GM12878 (cell line): ENCODE measurements around the gene NPAS3. TPM values are rescaled to one million over a fixed set of nuclear protein-coding genes. Genes with fewer than 3 reads are reported as not detected.

ENCODE experiments used
- ATAC-seq: fragments of 200-7000 bp; cut with Tn5 transposase; 3 replicates; pipeline ENCODE4 v1.9.1; 2020; ENCODE audit warnings: mild to moderate bottlenecking, moderate library complexity
- BruUV-seq: library from RNA; stranded (reverse); fragments of 400-500 nt; replicated peaks from 2 replicates; lab custom pipeline; 2021; lab: Mats Ljungman, UMichigan
- CTCF ChIA-PET: fragments of 300-600 bp; sonication (Branson Sonifier 250); formaldehyde crosslinking; extraction: SDS; loops from one replicate; lab custom pipeline; 2021; ENCODE audit warnings: inconsistent platforms; lab: Yijun Ruan, JAX
- POLR2A ChIA-PET: fragments of 350-600 bp; formaldehyde crosslinking; extraction: SDS; loops from one replicate; lab custom pipeline; 2021; ENCODE audit warnings: inconsistent platforms; lab: Charles Lee
- RAD21 ChIA-PET: fragments of 300-600 bp; sonication (Branson Sonifier 250); formaldehyde crosslinking; loops from one replicate; lab custom pipeline; 2023; ENCODE audit warnings: antibody characterized with exemption; ENCODE audit not compliant: unreplicated experiment; lab: Charles Lee
- SMC1A ChIA-PET: fragments of 300-600 bp; sonication (Branson Sonifier 250); formaldehyde crosslinking; loops from one replicate; lab custom pipeline; 2023; ENCODE audit not compliant: unreplicated experiment, uncharacterized antibody; lab: Charles Lee
- DNase-seq: peaks from one replicate; pipeline ENCODE4 v3.0.0-alpha.2; 2011; ENCODE audit warnings: low read depth, low spot score
- FAIRE-seq: peaks from 3 replicates; lab custom pipeline; 2011; peaks lifted over from hg19 to GRCh38; lab: Jason Lieb, UNC
- H2AFZ ChIP-seq: 2 replicates; pipeline ENCODE4 v1.6.0; 2011; ENCODE audit warnings: low read depth, low read length, control low read depth; ENCODE audit not compliant: control insufficient read depth
- H3K27ac ChIP-seq: 2 replicates; pipeline ENCODE4 v1.5.1; 2011; ENCODE audit warnings: control low read depth; ENCODE audit not compliant: control insufficient read depth, insufficient read depth
- H3K27me3 ChIP-seq, 2 experiments: replicated peaks in 1 of 2; 2 replicates each; pipeline versions ENCODE4 v1.6.0 to v1.6.1; 2011; ENCODE audit warnings: low read length in 1 of 2; ENCODE audit not compliant: control insufficient read depth in 2 of 2, insufficient read depth in 2 of 2
- H3K36me3 ChIP-seq, 2 experiments: 2 replicates each; pipeline ENCODE4 v1.5.1; 2011; ENCODE audit warnings: low read length in 1 of 2; ENCODE audit not compliant: control insufficient read depth in 2 of 2, insufficient read depth in 2 of 2
- H3K4me1 ChIP-seq: 2 replicates; pipeline ENCODE4 v1.6.1; 2011; ENCODE audit warnings: mild to moderate bottlenecking, low read length, moderate library complexity, mixed read lengths; ENCODE audit not compliant: control insufficient read depth, insufficient read depth
- H3K4me2 ChIP-seq: 2 replicates; pipeline ENCODE4 v1.6.0; 2011; ENCODE audit warnings: control low read depth; ENCODE audit not compliant: control insufficient read depth, insufficient read depth
- H3K4me3 ChIP-seq: fragments of 200-600 bp; sonication (generic); 2 replicates; pipeline ENCODE4 v1.5.1; 2016
- H3K79me2 ChIP-seq: 2 replicates; pipeline ENCODE4 v1.6.0; 2011; ENCODE audit warnings: low read length; ENCODE audit not compliant: control insufficient read depth, insufficient read depth
- H3K9ac ChIP-seq: 2 replicates; pipeline ENCODE4 v1.8.0; 2011; ENCODE audit warnings: low read length, control low read depth, mixed read lengths; ENCODE audit not compliant: control insufficient read depth, insufficient read depth
- H3K9me3 ChIP-seq: replicated peaks from 3 replicates; pipeline ENCODE4 v1.5.1; 2011; ENCODE audit warnings: mild to moderate bottlenecking, low read length; ENCODE audit not compliant: control insufficient read depth, insufficient read depth
- H4K20me1 ChIP-seq: 2 replicates; pipeline ENCODE4 v1.6.0; 2011; ENCODE audit not compliant: control insufficient read depth, insufficient read depth
- ATF7 ChIP-seq: fragments of 450-650 bp; IDR thresholded peaks from 2 replicates; pipeline ENCODE4 v1.6.1; 2016; ENCODE audit warnings: low read depth, mild to moderate bottlenecking
- FOS ChIP-seq: IDR thresholded peaks from 3 replicates; pipeline ENCODE4 v1.6.1; 2011; ENCODE audit warnings: borderline replicate concordance; ENCODE audit not compliant: insufficient read length; ENCODE audit errors: extremely low read depth
- JUND ChIP-seq: IDR thresholded peaks from 2 replicates; pipeline ENCODE4 v1.6.1; 2012; ENCODE audit warnings: low read depth, mild to moderate bottlenecking, low read length, improper control_type of control experiment, moderate library complexity
- KDM1A ChIP-seq: fragments of 200-600 bp; sonication (generic); IDR thresholded peaks from 2 replicates; pipeline ENCODE4 v1.6.1; 2016; ENCODE audit warnings: borderline replicate concordance
- NR2F1 ChIP-seq: fragments of 450-650 bp; conservative IDR thresholded peaks from 2 replicates; pipeline ENCODE4 v1.6.1; 2017; ENCODE audit warnings: mild to moderate bottlenecking
- RB1 ChIP-seq: fragments of 450-650 bp; formaldehyde crosslinking; IDR thresholded peaks from 2 replicates; pipeline ENCODE4 v1.6.1; 2017; ENCODE audit warnings: mild to moderate bottlenecking, borderline replicate concordance
- SKIL ChIP-seq: fragments of 450-650 bp; IDR thresholded peaks from 2 replicates; pipeline ENCODE4 v1.6.1; 2017; ENCODE audit warnings: mild to moderate bottlenecking, low read depth, inconsistent platforms; ENCODE audit not compliant: poor library complexity, severe bottlenecking
- SMAD1 ChIP-seq: fragments of 450-650 bp; IDR thresholded peaks from 2 replicates; pipeline ENCODE4 v1.6.1; 2018; ENCODE audit warnings: mild to moderate bottlenecking, low read depth; ENCODE audit not compliant: partially characterized antibody
- SREBF2 ChIP-seq: IDR thresholded peaks from 2 replicates; pipeline ENCODE4 v1.6.1; 2012; ENCODE audit warnings: mild to moderate bottlenecking, low read length
- TCF12 ChIP-seq: IDR thresholded peaks from 2 replicates; pipeline ENCODE4 v1.6.1; 2011; ENCODE audit warnings: low read depth, mild to moderate bottlenecking, low read length
- TCF7 ChIP-seq: IDR thresholded peaks from 2 replicates; pipeline ENCODE4 v1.6.1; 2014; ENCODE audit warnings: antibody characterized with exemption, borderline replicate concordance
- ZNF217 ChIP-seq: fragments of 450-650 bp; IDR thresholded peaks from 2 replicates; pipeline ENCODE4 v1.6.1; 2017; ENCODE audit warnings: antibody characterized with exemption, mild to moderate bottlenecking
- WGBS: methylation state at CpG from one replicate; pipeline ENCODE4 v1.1.6; 2016; ENCODE audit warnings: low lambda C conversion rate; ENCODE audit not compliant: insufficient replicate concordance, insufficient coverage; ENCODE audit errors: missing lambda C conversion rate; 5-methylcytosine and 5-hydroxymethylcytosine counted together
- in situ Hi-C: fragments of 300-500 bp; cut with MboI; formaldehyde crosslinking; loops from 9 replicates; pipeline ENCODE4 v1.14.3; 2018; ENCODE audit warnings: mixed read lengths
- intact Hi-C: fragments of 100-400 bp; cut with micrococcal nuclease; formaldehyde crosslinking; loops from one replicate; pipeline ENCODE4 v1.14.2; 2022; ENCODE audit not compliant: unreplicated experiment
- polyA plus RNA-seq, 11 experiments: library from polyadenylated mRNA; depleted of rRNA in 4 of 11; unstranded in 6 of 11; stranded (reverse) in 5 of 11; fragments of >200 nt; fragmentation: Nextera tagmentation in 4 of 11; fragmentation: Illumina TruSeq in 1 of 11; extraction: Ambion mirVana in 4 of 11; extraction: Trizol in 1 of 11; gene quantifications; 1 replicate in 1 of 11; 2 replicates in 10 of 11; pipeline versions ENCODE4 v1.2.1 to v1.2.3, GENCODE V29; 2011 to 2016; ENCODE audit warnings: inconsistent platforms in 2 of 11, missing spikeins in 2 of 11, low read depth in 1 of 11
- total RNA-seq, 4 experiments: library from RNA; depleted of rRNA in 3 of 4; stranded (reverse); fragments of >200 nt in 3 of 4; fragmentation: Illumina TruSeq in 1 of 4; extraction: Trizol in 1 of 4; gene quantifications; 2 replicates each; pipeline versions ENCODE4 v1.2.1 to v1.2.3, GENCODE V29; 2013 to 2021
- TF ChIP-seq, protein P1 (sequence below): fragments of 450-650 bp; formaldehyde crosslinking; IDR thresholded peaks from 2 replicates; pipeline ENCODE4 v1.4.0; 2020; ENCODE audit warnings: mild to moderate bottlenecking, moderate library complexity
- TF ChIP-seq, protein P2 (sequence below): fragments of 450-650 bp; IDR thresholded peaks from 2 replicates; pipeline ENCODE4 v1.6.1; 2017; ENCODE audit warnings: low read depth, mild to moderate bottlenecking, moderate library complexity
- TF ChIP-seq, protein P3 (sequence below): IDR thresholded peaks from 2 replicates; pipeline ENCODE4 v1.6.1; 2011; ENCODE audit warnings: low read depth, low read length, improper control_type of control experiment, borderline replicate concordance

Gene NPAS3
- total and polyA plus RNA-seq, 10 of the 15 experiments (the other 5 are each of a cell fraction or from before 2014, with no cell fraction given) = under 0.01 to 2.7 (median 0.03) TPM; not detected in 6

DNA sequence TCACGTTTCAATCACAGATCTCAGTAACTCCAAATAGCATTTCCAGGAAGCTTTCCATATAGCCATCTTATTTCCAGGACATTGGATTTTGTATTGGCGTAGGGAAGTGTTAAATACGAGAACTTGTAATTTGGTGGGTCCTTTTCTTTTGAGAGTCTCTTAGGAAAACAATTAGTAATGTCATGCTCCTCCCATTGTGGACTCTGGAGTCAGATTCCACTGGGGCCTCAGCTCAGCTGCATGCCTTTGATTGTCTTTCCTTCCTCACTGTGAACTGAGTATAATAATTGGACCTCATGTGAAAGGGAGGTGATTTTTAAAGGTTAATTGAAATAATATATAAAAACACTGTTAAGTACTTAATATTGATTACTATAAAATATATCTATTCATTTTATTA is 462.6 kb downstream of the NPAS3 start:
- Histone ChIP-seq H3K27ac (no peak overlapping the region), H3K9ac (no peak overlapping the region), H3K27me3 (no peaks in the 10 kb centered on the region), H3K9me3 (no peaks in the 10 kb centered on the region), H4K20me1 (no peaks in the 10 kb centered on the region), H3K4me1 (no peaks in the 10 kb centered on the region), H3K4me2 (no peak overlapping the region), H3K79me2 (no peaks in the 10 kb centered on the region), H3K4me3 (no peak overlapping the region), H2AFZ (no peak overlapping the region), H3K36me3 (no peaks in the 10 kb centered on the region)
- ATAC-seq (no peak), DNase-seq (no peak), FAIRE-seq (no peak)
- no peak for TF ChIP-seq SREBF2
- no peak for TF ChIP-seq RB1
- TF ChIP-seq NR2F1 = no peak
- no peak for TF ChIP-seq SMAD1
- TF ChIP-seq TCF12 = no peak
- TF ChIP-seq ATF7 = no peak
- TF ChIP-seq JUND = no peak
- no peak for TF ChIP-seq TCF7
- TF ChIP-seq, protein P1, sequence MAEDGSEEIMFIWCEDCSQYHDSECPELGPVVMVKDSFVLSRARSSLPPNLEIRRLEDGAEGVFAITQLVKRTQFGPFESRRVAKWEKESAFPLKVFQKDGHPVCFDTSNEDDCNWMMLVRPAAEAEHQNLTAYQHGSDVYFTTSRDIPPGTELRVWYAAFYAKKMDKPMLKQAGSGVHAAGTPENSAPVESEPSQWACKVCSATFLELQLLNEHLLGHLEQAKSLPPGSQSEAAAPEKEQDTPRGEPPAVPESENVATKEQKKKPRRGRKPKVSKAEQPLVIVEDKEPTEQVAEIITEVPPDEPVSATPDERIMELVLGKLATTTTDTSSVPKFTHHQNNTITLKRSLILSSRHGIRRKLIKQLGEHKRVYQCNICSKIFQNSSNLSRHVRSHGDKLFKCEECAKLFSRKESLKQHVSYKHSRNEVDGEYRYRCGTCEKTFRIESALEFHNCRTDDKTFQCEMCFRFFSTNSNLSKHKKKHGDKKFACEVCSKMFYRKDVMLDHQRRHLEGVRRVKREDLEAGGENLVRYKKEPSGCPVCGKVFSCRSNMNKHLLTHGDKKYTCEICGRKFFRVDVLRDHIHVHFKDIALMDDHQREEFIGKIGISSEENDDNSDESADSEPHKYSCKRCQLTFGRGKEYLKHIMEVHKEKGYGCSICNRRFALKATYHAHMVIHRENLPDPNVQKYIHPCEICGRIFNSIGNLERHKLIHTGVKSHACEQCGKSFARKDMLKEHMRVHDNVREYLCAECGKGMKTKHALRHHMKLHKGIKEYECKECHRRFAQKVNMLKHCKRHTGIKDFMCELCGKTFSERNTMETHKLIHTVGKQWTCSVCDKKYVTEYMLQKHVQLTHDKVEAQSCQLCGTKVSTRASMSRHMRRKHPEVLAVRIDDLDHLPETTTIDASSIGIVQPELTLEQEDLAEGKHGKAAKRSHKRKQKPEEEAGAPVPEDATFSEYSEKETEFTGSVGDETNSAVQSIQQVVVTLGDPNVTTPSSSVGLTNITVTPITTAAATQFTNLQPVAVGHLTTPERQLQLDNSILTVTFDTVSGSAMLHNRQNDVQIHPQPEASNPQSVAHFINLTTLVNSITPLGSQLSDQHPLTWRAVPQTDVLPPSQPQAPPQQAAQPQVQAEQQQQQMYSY (CRISPR knock-in tag) = no peak
- TF ChIP-seq, protein P2, sequence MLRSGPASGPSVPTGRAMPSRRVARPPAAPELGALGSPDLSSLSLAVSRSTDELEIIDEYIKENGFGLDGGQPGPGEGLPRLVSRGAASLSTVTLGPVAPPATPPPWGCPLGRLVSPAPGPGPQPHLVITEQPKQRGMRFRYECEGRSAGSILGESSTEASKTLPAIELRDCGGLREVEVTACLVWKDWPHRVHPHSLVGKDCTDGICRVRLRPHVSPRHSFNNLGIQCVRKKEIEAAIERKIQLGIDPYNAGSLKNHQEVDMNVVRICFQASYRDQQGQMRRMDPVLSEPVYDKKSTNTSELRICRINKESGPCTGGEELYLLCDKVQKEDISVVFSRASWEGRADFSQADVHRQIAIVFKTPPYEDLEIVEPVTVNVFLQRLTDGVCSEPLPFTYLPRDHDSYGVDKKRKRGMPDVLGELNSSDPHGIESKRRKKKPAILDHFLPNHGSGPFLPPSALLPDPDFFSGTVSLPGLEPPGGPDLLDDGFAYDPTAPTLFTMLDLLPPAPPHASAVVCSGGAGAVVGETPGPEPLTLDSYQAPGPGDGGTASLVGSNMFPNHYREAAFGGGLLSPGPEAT = no peak
- no peak for TF ChIP-seq FOS
- TF ChIP-seq, protein P3, sequence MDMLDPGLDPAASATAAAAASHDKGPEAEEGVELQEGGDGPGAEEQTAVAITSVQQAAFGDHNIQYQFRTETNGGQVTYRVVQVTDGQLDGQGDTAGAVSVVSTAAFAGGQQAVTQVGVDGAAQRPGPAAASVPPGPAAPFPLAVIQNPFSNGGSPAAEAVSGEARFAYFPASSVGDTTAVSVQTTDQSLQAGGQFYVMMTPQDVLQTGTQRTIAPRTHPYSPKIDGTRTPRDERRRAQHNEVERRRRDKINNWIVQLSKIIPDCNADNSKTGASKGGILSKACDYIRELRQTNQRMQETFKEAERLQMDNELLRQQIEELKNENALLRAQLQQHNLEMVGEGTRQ = no peak
- no peak for TF ChIP-seq KDM1A
- no peak for TF ChIP-seq SKIL
- no peak for TF ChIP-seq ZNF217
- ChIA-PET CTCF (no interaction called here), RAD21 (no interaction called here), POLR2A (no interaction called here), SMC1A (interaction anchor here (1.2 kb wide), 1 partner anchor 9 kb away, joined by 6 read pairs; no protein-coding TSS in a partner anchor)
- no TSS peak for BruUV-seq
- in situ Hi-C loops = no loop called here
- 0% methylated on average over 3 of the region's 3 CpGs for WGBS
- intact Hi-C loops = no loop called here
